IMR-90 (cell line): ENCODE measurements around the gene CCDC88C. TPM values are rescaled to one million over a fixed set of nuclear protein-coding genes. Genes with fewer than 3 reads are reported as not detected.

Experiments
- ATAC-seq: fragments of 200-7000 bp; cut with Tn5 transposase; 2 replicates; pipeline ENCODE4 v1.9.1; 2020; ENCODE audit warnings: low read depth, mild to moderate bottlenecking, moderate library complexity
- BruUV-seq: library from RNA; stranded (reverse); fragments of 400-500 nt; replicated peaks from 2 replicates; lab custom pipeline; 2021; lab: Mats Ljungman, UMichigan
- CTCF ChIA-PET: fragments of 300-600 bp; formaldehyde crosslinking; extraction: SDS; loops from one replicate; lab custom pipeline; 2021; ENCODE audit warnings: antibody characterized with exemption; lab: Yijun Ruan, JAX
- POLR2A ChIA-PET: fragments of 300-600 bp; sonication (Branson Sonifier 250); formaldehyde crosslinking; loops from one replicate; lab custom pipeline; 2022; ENCODE audit warnings: antibody characterized with exemption; ENCODE audit not compliant: unreplicated experiment; lab: Charles Lee
- DNase-seq: peaks from one replicate; pipeline ENCODE4 v3.0.0; 2013
- H2AFZ ChIP-seq: replicated peaks from 2 replicates; pipeline ENCODE3; 2013; ENCODE audit warnings: low read length, mild to moderate bottlenecking; ENCODE audit not compliant: poor library complexity
- H2AK5ac ChIP-seq: 2 replicates; pipeline ENCODE4 v1.6.1; 2013; ENCODE audit warnings: low read depth, low read length, inconsistent platforms
- H2AK9ac ChIP-seq: replicated peaks from 2 replicates; pipeline ENCODE3; 2013; ENCODE audit warnings: mild to moderate bottlenecking, low read depth, low read length, moderate library complexity; ENCODE audit not compliant: poor library complexity
- H2BK120ac ChIP-seq: 2 replicates; pipeline ENCODE4 v1.6.1; 2013; ENCODE audit warnings: low read depth, low read length, inconsistent platforms
- H2BK15ac ChIP-seq: 3 replicates; pipeline ENCODE4 v1.6.1; 2013; ENCODE audit warnings: low read depth, low read length, inconsistent platforms
- H2BK20ac ChIP-seq: 2 replicates; pipeline ENCODE4 v1.6.1; 2013; ENCODE audit warnings: low read depth, mild to moderate bottlenecking, inconsistent platforms, low read length, moderate library complexity
- H2BK5ac ChIP-seq: 2 replicates; pipeline ENCODE4 v1.6.1; 2013; ENCODE audit warnings: mild to moderate bottlenecking, low read depth, low read length, inconsistent platforms; ENCODE audit not compliant: poor library complexity, severe bottlenecking
- H3K14ac ChIP-seq: replicated peaks from 2 replicates; pipeline ENCODE4 v1.6.1; 2013; ENCODE audit warnings: low read depth, low read length, inconsistent platforms
- H3K18ac ChIP-seq: 2 replicates; pipeline ENCODE4 v1.6.1; 2013; ENCODE audit warnings: low read depth, low read length, control low read depth
- H3K23ac ChIP-seq: 2 replicates; pipeline ENCODE4 v1.6.1; 2013; ENCODE audit warnings: low read depth, low read length, inconsistent platforms
- H3K27ac ChIP-seq: 2 replicates; pipeline ENCODE4 v1.5.1; 2013; ENCODE audit warnings: mild to moderate bottlenecking, control low read depth, low read length; ENCODE audit not compliant: insufficient read depth
- H3K27me3 ChIP-seq: 2 replicates; pipeline ENCODE4 v1.6.1; 2013; ENCODE audit warnings: low read length; ENCODE audit not compliant: control insufficient read depth, insufficient read depth
- H3K36me3 ChIP-seq: 2 replicates; pipeline ENCODE4 v1.6.1; 2013; ENCODE audit warnings: low read length, mixed read lengths; ENCODE audit not compliant: control insufficient read depth, insufficient read depth
- H3K4ac ChIP-seq: 2 replicates; pipeline ENCODE4 v1.6.1; 2013; ENCODE audit warnings: low read depth, low read length, inconsistent platforms
- H3K4me1 ChIP-seq: 2 replicates; pipeline ENCODE4 v1.6.1; 2013; ENCODE audit warnings: low read length, mixed read lengths; ENCODE audit not compliant: control insufficient read depth, insufficient read depth
- H3K4me2 ChIP-seq: 2 replicates; pipeline ENCODE4 v1.6.1; 2013; ENCODE audit warnings: low read depth, mild to moderate bottlenecking, control low read depth, low read length, moderate library complexity
- H3K4me3 ChIP-seq: 2 replicates; pipeline ENCODE4 v1.5.1; 2013; ENCODE audit warnings: low read depth, mild to moderate bottlenecking, control low read depth, low read length, moderate library complexity; ENCODE audit not compliant: insufficient read depth
- H3K56ac ChIP-seq: 2 replicates; pipeline ENCODE4 v1.6.1; 2013; ENCODE audit warnings: low read length, inconsistent platforms; ENCODE audit not compliant: insufficient read depth; ENCODE audit errors: extremely low read depth
- H3K79me1 ChIP-seq, 2 experiments: 2 replicates each; pipeline ENCODE4 v1.6.1; 2013; ENCODE audit warnings: low read length in 2 of 2, inconsistent platforms in 1 of 2, low read depth in 1 of 2
- H3K9ac ChIP-seq: 2 replicates; pipeline ENCODE4 v1.6.1; 2013; ENCODE audit warnings: low read depth, low read length, control low read depth
- H3K9me1 ChIP-seq: 2 replicates; pipeline ENCODE4 v1.6.1; 2013; ENCODE audit warnings: low read length, inconsistent platforms; ENCODE audit not compliant: insufficient read depth
- H3K9me3 ChIP-seq: 2 replicates; pipeline ENCODE4 v1.6.1; 2013; ENCODE audit warnings: low read length; ENCODE audit not compliant: control insufficient read depth, insufficient read depth
- H4K20me1 ChIP-seq: 2 replicates; pipeline ENCODE4 v1.6.1; 2013; ENCODE audit warnings: low read length, inconsistent platforms; ENCODE audit not compliant: insufficient read depth
- H4K5ac ChIP-seq: 2 replicates; pipeline ENCODE4 v1.6.1; 2013; ENCODE audit warnings: mild to moderate bottlenecking, low read depth, low read length, control low read depth
- H4K8ac ChIP-seq, 2 experiments: 2 replicates each; pipeline ENCODE4 v1.6.1; 2013; ENCODE audit warnings: low read depth in 2 of 2, low read length in 2 of 2, control low read depth in 1 of 2, inconsistent platforms in 1 of 2
- H4K91ac ChIP-seq: 2 replicates; pipeline ENCODE4 v1.6.1; 2013; ENCODE audit warnings: low read depth, low read length, inconsistent platforms; ENCODE audit not compliant: insufficient read depth
- CHD1 ChIP-seq: IDR thresholded peaks from 2 replicates; pipeline ENCODE4 v1.6.1; 2012; ENCODE audit warnings: low read depth, low read length, improper control_type of control experiment
- ELK1 ChIP-seq: fragments of 150-350 bp; IDR thresholded peaks from 2 replicates; pipeline ENCODE4 v1.6.1; 2016; ENCODE audit warnings: low read depth, mild to moderate bottlenecking, low read length, moderate library complexity, borderline replicate concordance
- MAFK ChIP-seq: IDR thresholded peaks from 2 replicates; pipeline ENCODE4 v1.6.1; 2012; ENCODE audit warnings: low read depth, low read length, improper control_type of control experiment
- MAZ ChIP-seq: IDR thresholded peaks from 2 replicates; pipeline ENCODE4 v1.6.1; 2012; ENCODE audit warnings: low read depth, mild to moderate bottlenecking, low read length, improper control_type of control experiment, moderate library complexity, borderline replicate concordance
- MXI1 ChIP-seq: IDR thresholded peaks from 2 replicates; pipeline ENCODE4 v1.6.1; 2012; ENCODE audit warnings: low read depth, mild to moderate bottlenecking, low read length, moderate library complexity, borderline replicate concordance
- RAD21 ChIP-seq: IDR thresholded peaks from 2 replicates; pipeline ENCODE4 v1.6.1; 2012; ENCODE audit warnings: low read length, improper control_type of control experiment
- WGBS, 2 experiments: methylation state at CpG; one replicate each; pipeline versions ENCODE4 v1.1.5 to v1.1.7; 2013; ENCODE audit warnings: missing lambda C conversion rate in 2 of 2; ENCODE audit not compliant: insufficient read length in 1 of 2; ENCODE audit errors: extremely low coverage in 2 of 2; 5-methylcytosine and 5-hydroxymethylcytosine counted together
- dilution Hi-C: fragments of 300-500 bp; cut with HindIII; formaldehyde crosslinking; loops from one replicate; pipeline ENCODE4 v1.14.3; 2018; ENCODE audit warnings: low sequenced_read_pairs; ENCODE audit not compliant: unreplicated experiment
- in situ Hi-C: fragments of 300-500 bp; cut with MboI; formaldehyde crosslinking; loops from 3 replicates; pipeline ENCODE4 v1.14.3; 2019; ENCODE audit warnings: low sequenced_read_pairs, inconsistent platforms, mixed read lengths
- intact Hi-C: fragments of 100-400 bp; cut with micrococcal nuclease; formaldehyde crosslinking; loops from 2 replicates; pipeline ENCODE4 v1.10.0; 2022
- polyA plus RNA-seq, 3 experiments: library from polyadenylated mRNA; depleted of rRNA; stranded (reverse); fragments of >200 nt; gene quantifications; 2 replicates each; pipeline ENCODE4 v1.2.3, GENCODE V29; 2012; ENCODE audit warnings: low replicate concordance in 1 of 3
- total RNA-seq: library from RNA; depleted of rRNA; stranded (reverse); fragments of >200 nt; gene quantifications from 2 replicates; pipeline ENCODE4 v1.2.3, GENCODE V29; 2012
- TF ChIP-seq, protein P1 (sequence below): conservative IDR thresholded peaks from 2 replicates; pipeline ENCODE4 v1.5.1; 2012; ENCODE audit warnings: mild to moderate bottlenecking, low read depth, low read length, improper control_type of control experiment

CCDC88C gene
- total and polyA plus RNA-seq, 2 of the 4 experiments (the other 2 are of a cell fraction), result 0.17 to 0.18 TPM

GRCh38 chr14:91329486-91330014, 88.1 kb downstream of the CCDC88C start:
- Histone ChIP-seq H2BK5ac (no peak overlapping the region), H4K5ac (no peak overlapping the region), H3K27me3 (peaks cover 28% of the 10 kb centered on the region), H2AK9ac (no peak overlapping the region), H3K56ac (no peak overlapping the region), H3K14ac (no peak overlapping the region), H3K23ac (no peak overlapping the region), H3K18ac (no peak overlapping the region), H3K4ac (no peak overlapping the region), H2BK20ac (no peak overlapping the region), H3K9ac (no peak overlapping the region), H3K4me2 (no peak overlapping the region), H2BK15ac (no peak overlapping the region), H3K27ac (no peak overlapping the region), H2BK120ac (no peak overlapping the region), H2AFZ (no peak overlapping the region), H3K36me3 (no peaks in the 10 kb centered on the region), H3K79me1 (no peaks in the 10 kb centered on the region), H4K8ac (no peak overlapping the region), H2AK5ac (no peak overlapping the region), H3K4me3 (no peak overlapping the region), H3K9me1 (no peaks in the 10 kb centered on the region), H4K20me1 (no peaks in the 10 kb centered on the region), H4K91ac (no peak overlapping the region), H3K4me1 (no peaks in the 10 kb centered on the region), H3K9me3 (no peaks in the 10 kb centered on the region)
- no CpG with 5 or more reads among the region's 3 CpGs for WGBS, 2 experiments
- TF ChIP-seq ELK1 (no peak), MAFK (no peak), CHD1 (no peak), MAZ (no peak), RAD21 (no peak), MXI1 (no peak)
- TF ChIP-seq, protein P1, sequence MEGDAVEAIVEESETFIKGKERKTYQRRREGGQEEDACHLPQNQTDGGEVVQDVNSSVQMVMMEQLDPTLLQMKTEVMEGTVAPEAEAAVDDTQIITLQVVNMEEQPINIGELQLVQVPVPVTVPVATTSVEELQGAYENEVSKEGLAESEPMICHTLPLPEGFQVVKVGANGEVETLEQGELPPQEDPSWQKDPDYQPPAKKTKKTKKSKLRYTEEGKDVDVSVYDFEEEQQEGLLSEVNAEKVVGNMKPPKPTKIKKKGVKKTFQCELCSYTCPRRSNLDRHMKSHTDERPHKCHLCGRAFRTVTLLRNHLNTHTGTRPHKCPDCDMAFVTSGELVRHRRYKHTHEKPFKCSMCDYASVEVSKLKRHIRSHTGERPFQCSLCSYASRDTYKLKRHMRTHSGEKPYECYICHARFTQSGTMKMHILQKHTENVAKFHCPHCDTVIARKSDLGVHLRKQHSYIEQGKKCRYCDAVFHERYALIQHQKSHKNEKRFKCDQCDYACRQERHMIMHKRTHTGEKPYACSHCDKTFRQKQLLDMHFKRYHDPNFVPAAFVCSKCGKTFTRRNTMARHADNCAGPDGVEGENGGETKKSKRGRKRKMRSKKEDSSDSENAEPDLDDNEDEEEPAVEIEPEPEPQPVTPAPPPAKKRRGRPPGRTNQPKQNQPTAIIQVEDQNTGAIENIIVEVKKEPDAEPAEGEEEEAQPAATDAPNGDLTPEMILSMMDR, result no peak
- dilution Hi-C loops (no loop called here), intact Hi-C loops (no loop called here), in situ Hi-C loops (loop anchor here (10.0 kb wide), 1 partner anchor 95 kb away; no protein-coding TSS in a partner anchor)
- CTCF ChIA-PET, result interaction anchor here (0.6 kb wide), 1 partner anchor 727 kb away, joined by 4 read pairs; no protein-coding TSS in a partner anchor
- POLR2A ChIA-PET, result no interaction called here
- no TSS peak for BruUV-seq
- ATAC-seq (no peak), DNase-seq (no peak)
